ENCODE results near the gene ZNF276.
"Not testable (repeated sequence)": the region's sequence is repeated elsewhere in the genome, so short reads cannot be mapped to it uniquely, and the experiment has no call there.

ZNF276 gene

GRCh38 chr16:89779231-89779908 is 58.0 kb downstream of the ZNF276 start:
- no peak overlapping the region for H3K4me3 ChIP-seq (ENCODE audit: low read depth, low read length)

GRCh38 chr16:89779909-89780305 is 58.6 kb downstream of the ZNF276 start:
- no peak overlapping the region for H3K4me3 ChIP-seq (ENCODE audit: low read depth, low read length)

- H3K4me3 ChIP-seq (ENCODE audit: low read depth, low read length) = no peak overlapping the region
Observed at GRCh38 chr16:89782489-89782888, 61.2 kb downstream of the ZNF276 start.

- H3K4me3 ChIP-seq (ENCODE audit: low read depth, low read length) = not testable (repeated sequence)
Observed at GRCh38 chr16:89783952-89784351, 62.6 kb downstream of the ZNF276 start.

- no peak overlapping the region for H3K4me3 ChIP-seq (ENCODE audit: low read depth, low read length)
Observed at GRCh38 chr16:89784406-89784805, 63.1 kb downstream of the ZNF276 start.

- H3K4me3 ChIP-seq (ENCODE audit: low read depth, low read length) = no peak overlapping the region
Observed at GRCh38 chr16:89785523-89786155, 64.3 kb downstream of the ZNF276 start.

GRCh38 chr16:89786474-89787364 is 65.4 kb downstream of the ZNF276 start:
- H3K4me3 ChIP-seq (ENCODE audit: low read depth, low read length) = no peak overlapping the region

GRCh38 chr16:89787365-89787805 is 66.0 kb downstream of the ZNF276 start:
- no peak overlapping the region for H3K4me3 ChIP-seq (ENCODE audit: low read depth, low read length)

Measured in iPS-11a (cell line).